Measurements from ENCODE around the gene IRF6. TPM values are rescaled to one million over a fixed set of nuclear protein-coding genes. Genes with fewer than 3 reads are reported as not detected.

Gene IRF6
- total RNA-seq, 4 donors from 2014 or later, result 0.42 to 1.8 (median 1.4) TPM

DNA sequence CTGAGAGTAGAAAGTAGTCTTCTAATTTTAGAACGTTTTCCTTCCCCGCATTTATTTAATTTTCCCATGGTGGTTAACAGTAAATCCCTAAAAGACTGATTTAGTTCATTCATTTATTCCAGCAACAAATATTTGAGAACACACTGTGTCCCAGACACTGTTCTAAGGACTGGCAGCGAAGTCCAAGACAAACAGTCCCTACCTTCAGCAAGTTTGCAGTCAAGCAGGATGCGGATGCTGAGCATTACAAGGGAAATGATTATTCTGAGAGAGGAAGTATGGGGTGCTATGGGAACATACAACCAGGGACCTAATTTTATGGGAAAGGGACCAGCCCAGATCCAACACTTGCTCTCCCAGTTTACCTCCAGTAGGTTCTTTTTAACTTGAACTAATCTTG, 20.4 kb downstream of the IRF6 start:
- DNase-seq (ENCODE audit: low spot score in 2 of 2), result no peak
- no peak for TF ChIP-seq CTCF (IDR thresholded peaks at IDR 0.05)
- Histone ChIP-seq H3K27me3 (no peaks in the 10 kb centered on the region), H3K27ac (no peak overlapping the region), H3K4me1 (peaks cover 0 to 17% (median 9%) of the 10 kb centered on the region in 4 donors), H3K4me3 (no peak overlapping the region), H3K9me3 (no peaks in the 10 kb centered on the region), H3K36me3 (peaks cover 0 to 16% (median 0%) of the 10 kb centered on the region in 3 donors)
- WGBS, 2 donors, result 94 to 96% methylated on average over 4 of the region's 4 CpGs

DNA sequence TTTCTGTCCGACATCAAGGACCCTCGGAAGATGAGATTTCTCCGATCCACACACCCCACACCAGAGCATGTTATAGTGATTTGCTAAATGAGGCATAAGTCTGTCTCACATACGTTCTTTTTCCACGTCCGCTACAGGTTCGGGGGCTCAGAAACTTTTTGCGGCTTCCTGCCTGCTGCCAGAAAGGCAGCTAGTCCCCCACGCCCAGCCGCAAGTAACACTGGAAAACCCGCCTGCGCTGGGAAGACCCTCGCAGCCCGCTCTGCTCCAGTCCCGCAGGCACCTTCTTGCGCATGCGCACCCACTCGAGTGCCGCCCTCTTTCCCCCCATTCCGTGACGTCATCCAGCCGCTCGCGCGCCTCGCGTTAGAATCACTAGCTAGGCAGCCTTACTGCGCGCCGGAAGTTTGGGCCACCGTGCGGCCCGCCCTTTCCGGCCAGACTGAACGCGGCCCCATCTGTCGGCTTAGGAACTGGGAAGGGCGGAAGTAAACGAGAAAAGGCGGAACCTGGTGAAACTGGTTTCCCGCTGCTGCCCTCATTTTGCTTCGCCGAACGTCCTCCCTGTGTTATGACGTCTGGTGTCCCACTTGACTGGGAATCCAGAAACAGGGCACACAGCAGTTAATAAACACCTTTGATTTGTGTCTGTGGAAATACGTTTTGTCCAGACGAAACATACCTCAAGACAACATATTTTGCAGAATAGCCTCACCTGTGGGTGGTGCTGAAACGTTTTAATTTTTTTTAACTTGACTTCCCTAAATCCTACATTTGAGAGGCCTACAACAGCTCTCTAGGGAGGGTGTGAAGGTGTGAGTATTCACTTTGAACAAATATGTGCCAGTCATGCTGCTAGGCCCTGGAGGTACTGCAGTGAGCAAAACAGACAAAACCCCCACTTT, 21.4 kb downstream of the IRF6 start, which contains the start of gene C1orf74:
Gene C1orf74, minus strand, starts transcription at position 295 of the 905 bp plus-strand sequence. CDS start 925 bp downstream, outside the sequence.
- TF ChIP-seq POLR2A (IDR thresholded peaks at IDR 0.05) (peak; percentile 26 to 62), EP300 (IDR thresholded peaks at IDR 0.05) (peak; percentile 90 to 92), CTCF (IDR thresholded peaks at IDR 0.05) (peak in 2 of 5 experiments; percentile 14 to 40)
- H3K36me3 ChIP-seq, result peaks cover 0 to 16% (median 0%) of the 10 kb centered on the region in 3 donors
- no peaks in the 10 kb centered on the region for H3K9me3 ChIP-seq
- peaks cover 0 to 17% (median 9%) of the 10 kb centered on the region in 4 donors for H3K4me1 ChIP-seq
- H3K4me3 ChIP-seq, result peak within 1 kb of the TSS; percentile 44 to 82 (median 66)
- H3K27me3 ChIP-seq, result no peaks in the 10 kb centered on the region
- 4 to 5% methylated on average over 28 to 48 of the region's 48 CpGs for WGBS, 2 donors
- DNase-seq (ENCODE audit: low spot score in 2 of 2), result peak; percentile 96 to 97
- H3K27ac ChIP-seq, result peak within 1 kb of the TSS; percentile 68 to 91 (median 88)

DNA sequence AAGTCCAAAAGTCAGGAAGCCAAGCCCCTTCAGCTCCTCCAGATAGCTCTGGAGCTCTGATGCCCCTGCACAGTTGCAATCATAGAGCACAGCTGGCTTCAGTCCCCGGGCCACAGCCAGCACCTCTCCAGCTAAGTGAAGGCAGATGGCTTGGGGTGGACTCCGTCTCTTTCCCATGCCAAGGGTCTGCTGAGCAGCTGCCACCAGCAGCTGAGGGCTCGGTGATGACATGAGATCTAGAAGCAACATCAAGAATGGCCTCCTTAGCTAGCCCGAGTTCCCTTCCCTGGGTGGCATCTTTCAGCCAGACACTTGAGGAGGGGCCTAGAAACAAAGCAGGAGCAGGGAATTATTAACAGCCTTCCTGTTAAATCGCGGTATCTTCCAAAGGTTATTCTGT, 22.6 kb downstream of the IRF6 start:
- TF ChIP-seq EP300 (IDR thresholded peaks at IDR 0.05), result no peak
- TF ChIP-seq POLR2A (IDR thresholded peaks at IDR 0.05), result no peak
- no peak for TF ChIP-seq CTCF (IDR thresholded peaks at IDR 0.05)
- H3K4me3 ChIP-seq, result no peak overlapping the region
- H3K27ac ChIP-seq, result no peak overlapping the region
- H3K27me3 ChIP-seq, result no peaks in the 10 kb centered on the region
- WGBS, 2 donors, result 63 to 66% methylated on average over 6 of the region's 6 CpGs
- H3K4me1 ChIP-seq, result peaks cover 0 to 17% (median 9%) of the 10 kb centered on the region in 4 donors
- no peak for DNase-seq (ENCODE audit: low spot score in 2 of 2)
- no peaks in the 10 kb centered on the region for H3K9me3 ChIP-seq
- peaks cover 0 to 16% (median 5%) of the 10 kb centered on the region in 3 donors for H3K36me3 ChIP-seq

- Histone ChIP-seq H3K4me1 (peaks cover 0 to 17% (median 9%) of the 10 kb centered on the region in 4 donors), H3K27ac (no peak overlapping the region), H3K9me3 (no peaks in the 10 kb centered on the region), H3K4me3 (no peak overlapping the region), H3K27me3 (no peaks in the 10 kb centered on the region), H3K36me3 (peaks cover 0 to 16% (median 9%) of the 10 kb centered on the region in 3 donors)
- no peak for DNase-seq (ENCODE audit: low spot score in 2 of 2)
- TF ChIP-seq EP300 (IDR thresholded peaks at IDR 0.05) (no peak), CTCF (IDR thresholded peaks at IDR 0.05) (no peak), POLR2A (IDR thresholded peaks at IDR 0.05) (no peak)
- 85 to 89% methylated on average over 4 of the region's 4 CpGs for WGBS, 2 donors
Measured at GRCh38 chr1:209780268-209780667, 25.7 kb downstream of the IRF6 start.

DNA sequence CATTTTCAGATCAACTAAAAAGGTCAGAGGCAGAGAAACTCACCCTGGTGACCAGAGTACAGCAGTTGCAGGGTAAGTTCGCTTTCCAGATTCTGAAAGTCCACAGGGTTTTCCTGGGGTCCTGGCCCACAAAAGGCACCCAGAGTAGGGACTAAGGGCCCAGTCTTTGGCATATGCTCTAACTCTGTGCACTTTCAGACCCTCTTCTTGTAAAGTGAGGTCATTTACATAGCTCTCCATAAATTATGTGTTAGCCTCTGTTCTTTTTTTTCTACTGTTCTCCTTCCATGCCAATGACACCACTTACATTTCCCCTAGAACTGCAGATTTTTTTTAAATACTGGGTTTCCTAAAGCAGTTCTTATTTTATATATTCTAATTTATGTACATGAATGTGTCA, 27.8 kb downstream of the IRF6 start:
- 62 to 95% methylated on average over 1 of the region's 1 CpG for WGBS, 2 donors

More for the DNA sequence above, 27.8 kb downstream of the IRF6 start:
- TF ChIP-seq CTCF (IDR thresholded peaks at IDR 0.05) (no peak), POLR2A (IDR thresholded peaks at IDR 0.05) (no peak), EP300 (IDR thresholded peaks at IDR 0.05) (no peak)
- Histone ChIP-seq H3K4me3 (no peak overlapping the region), H3K36me3 (peaks cover 0 to 15% (median 9%) of the 10 kb centered on the region in 3 donors), H3K9me3 (no peaks in the 10 kb centered on the region), H3K27ac (no peak overlapping the region), H3K4me1 (peaks cover 0 to 7% (median under 1%) of the 10 kb centered on the region in 4 donors), H3K27me3 (no peaks in the 10 kb centered on the region)
- no peak for DNase-seq (ENCODE audit: low spot score in 2 of 2)

All from tibial nerve (tissue), 4 donors.